H7 (cell line): Measurements from ENCODE around the gene NEBL. TPM values are rescaled to one million over a fixed set of nuclear protein-coding genes. Genes with fewer than 3 reads are reported as not detected.

Experiments
- DNase-seq: peaks from one replicate; pipeline ENCODE4 v3.0.0; 2012
- H3K27me3 ChIP-seq: 2 replicates; pipeline ENCODE4 v1.6.0; 2011; ENCODE audit warnings: mild to moderate bottlenecking, low read length; ENCODE audit not compliant: control insufficient read depth, insufficient read depth
- H3K36me3 ChIP-seq: replicated peaks from 2 replicates; pipeline ENCODE4 v1.5.1; 2011; ENCODE audit warnings: low read length; ENCODE audit not compliant: control insufficient read depth, insufficient read depth
- H3K4me3 ChIP-seq: 2 replicates; pipeline ENCODE4 v1.5.1; 2011; ENCODE audit warnings: low read depth, mild to moderate bottlenecking, control low read depth, low read length, moderate library complexity; ENCODE audit not compliant: insufficient read depth
- total RNA-seq: library from RNA; depleted of rRNA; stranded (reverse); fragments of >200 nt; shearing (Covaris generic); gene quantifications from 2 replicates; pipeline ENCODE4 v1.2.3, GENCODE V29; 2014

NEBL gene
- total RNA-seq, 1 experiment from 2014 or later, result 9.0 TPM

- no peak overlapping the region for H3K4me3 ChIP-seq
- DNase-seq, result no peak
- no peaks in the 10 kb centered on the region for H3K36me3 ChIP-seq
Measured at GRCh38 chr10:20811131-20811530, 86.0 kb downstream of the NEBL start.

GRCh38 chr10:20809631-20810030, 87.5 kb downstream of the NEBL start:
- Histone ChIP-seq H3K36me3 (no peaks in the 10 kb centered on the region), H3K4me3 (no peak overlapping the region), H3K27me3 (no peaks in the 10 kb centered on the region)
- no peak for DNase-seq

More at GRCh38 chr10:20811131-20811530, 86.0 kb downstream of the NEBL start:
- no peaks in the 10 kb centered on the region for H3K27me3 ChIP-seq

GRCh38 chr10:20806487-20806886, 90.6 kb downstream of the NEBL start:
- no peaks in the 10 kb centered on the region for H3K27me3 ChIP-seq
- H3K4me3 ChIP-seq, result no peak overlapping the region
- no peak for DNase-seq
- H3K36me3 ChIP-seq, result no peaks in the 10 kb centered on the region

- Histone ChIP-seq H3K27me3 (no peaks in the 10 kb centered on the region), H3K36me3 (no peaks in the 10 kb centered on the region), H3K4me3 (no peak overlapping the region)
- no peak for DNase-seq
Measured at GRCh38 chr10:20797290-20797689, 99.8 kb downstream of the NEBL start.

GRCh38 chr10:20795391-20795790, 101.7 kb downstream of the NEBL start:
- H3K36me3 ChIP-seq, result no peaks in the 10 kb centered on the region
- DNase-seq, result no peak
- no peak overlapping the region for H3K4me3 ChIP-seq
- no peaks in the 10 kb centered on the region for H3K27me3 ChIP-seq

- H3K36me3 ChIP-seq, result no peaks in the 10 kb centered on the region
- no peak overlapping the region for H3K4me3 ChIP-seq
- no peak for DNase-seq
Measured at GRCh38 chr10:20785174-20785573, 111.9 kb downstream of the NEBL start.

GRCh38 chr10:20778008-20778757, 118.9 kb downstream of the NEBL start:
- Histone ChIP-seq H3K36me3 (no peaks in the 10 kb centered on the region), H3K27me3 (no peaks in the 10 kb centered on the region), H3K4me3 (no peak overlapping the region)
- no peak for DNase-seq

More at GRCh38 chr10:20785174-20785573, 111.9 kb downstream of the NEBL start:
- H3K27me3 ChIP-seq, result no peaks in the 10 kb centered on the region; the same call in 1 of the 2 replicates

- Histone ChIP-seq H3K27me3 (no peaks in the 10 kb centered on the region), H3K4me3 (no peak overlapping the region), H3K36me3 (no peaks in the 10 kb centered on the region)
- DNase-seq, result no peak
Measured at GRCh38 chr10:20776384-20777118, 120.6 kb downstream of the NEBL start.

GRCh38 chr10:20771051-20771450, 126.1 kb downstream of the NEBL start:
- Histone ChIP-seq H3K4me3 (no peak overlapping the region), H3K36me3 (no peaks in the 10 kb centered on the region), H3K27me3 (no peaks in the 10 kb centered on the region)
- no peak for DNase-seq

- H3K4me3 ChIP-seq, result no peak overlapping the region
- no peak for DNase-seq
- H3K36me3 ChIP-seq, result no peaks in the 10 kb centered on the region
- H3K27me3 ChIP-seq, result no peaks in the 10 kb centered on the region
Measured at GRCh38 chr10:20769481-20769880, 127.6 kb downstream of the NEBL start.

- DNase-seq, result no peak
- Histone ChIP-seq H3K36me3 (no peaks in the 10 kb centered on the region), H3K4me3 (no peak overlapping the region), H3K27me3 (no peaks in the 10 kb centered on the region)
Measured at GRCh38 chr10:20768843-20769242, 128.3 kb downstream of the NEBL start.

GRCh38 chr10:20767028-20767427, 130.1 kb downstream of the NEBL start:
- no peak for DNase-seq
- H3K36me3 ChIP-seq, result no peaks in the 10 kb centered on the region
- H3K27me3 ChIP-seq, result no peaks in the 10 kb centered on the region
- no peak overlapping the region for H3K4me3 ChIP-seq

GRCh38 chr10:20765066-20765465, 132.0 kb downstream of the NEBL start:
- no peak for DNase-seq
- Histone ChIP-seq H3K27me3 (no peaks in the 10 kb centered on the region), H3K36me3 (no peaks in the 10 kb centered on the region), H3K4me3 (no peak overlapping the region)

- H3K27me3 ChIP-seq, result no peaks in the 10 kb centered on the region
- no peaks in the 10 kb centered on the region for H3K36me3 ChIP-seq
- DNase-seq, result no peak
- H3K4me3 ChIP-seq, result no peak overlapping the region
Measured at GRCh38 chr10:20760460-20760859, 136.7 kb downstream of the NEBL start.

- DNase-seq, result no peak
- H3K36me3 ChIP-seq, result no peaks in the 10 kb centered on the region
- no peaks in the 10 kb centered on the region for H3K27me3 ChIP-seq
- no peak overlapping the region for H3K4me3 ChIP-seq
Measured at GRCh38 chr10:20748551-20748950, 148.6 kb downstream of the NEBL start.
